HG03439 (cell line): ENCODE measurements around the gene FER1L5.

Source experiments
- ATAC-seq: cut with Tn5 transposase; IDR thresholded peaks from one replicate; pipeline ENCODE4 v1.9.1; 2021; ENCODE audit warnings: mild to moderate bottlenecking, moderate library complexity; ENCODE audit not compliant: unreplicated experiment

Gene FER1L5

DNA sequence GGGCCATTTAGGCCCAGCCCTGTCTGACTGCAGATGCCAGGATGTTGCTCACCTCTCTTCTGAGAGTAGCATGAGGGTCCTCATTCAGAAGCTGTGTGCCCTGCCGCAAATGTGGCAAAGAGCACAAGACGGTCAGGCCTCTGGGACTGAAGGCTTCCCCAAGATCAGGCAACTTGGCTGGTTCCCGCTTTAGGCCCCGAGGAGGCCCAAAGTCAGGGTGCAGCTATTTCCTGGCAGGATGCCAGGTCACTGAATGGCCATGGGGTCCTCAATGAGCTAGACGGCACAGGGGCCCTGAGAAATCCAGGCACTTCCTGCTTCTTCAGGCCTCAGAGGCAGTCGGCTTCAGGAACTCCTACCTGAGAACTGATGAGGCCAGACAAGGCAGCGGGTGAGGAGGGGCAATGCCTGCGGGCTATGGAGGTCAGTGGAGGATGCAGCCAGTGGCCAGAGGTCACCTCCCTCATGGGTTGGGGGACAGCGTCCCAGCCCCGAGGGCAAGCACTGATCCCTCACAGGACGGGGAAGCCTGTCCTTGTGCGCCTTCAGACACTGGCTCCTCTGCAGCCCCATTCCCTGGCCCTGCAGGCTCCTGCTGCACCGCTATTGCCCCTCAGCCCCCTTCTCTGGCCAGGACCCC is 52.4 kb downstream of the FER1L5 start:
- ATAC-seq, result no peak

DNA sequence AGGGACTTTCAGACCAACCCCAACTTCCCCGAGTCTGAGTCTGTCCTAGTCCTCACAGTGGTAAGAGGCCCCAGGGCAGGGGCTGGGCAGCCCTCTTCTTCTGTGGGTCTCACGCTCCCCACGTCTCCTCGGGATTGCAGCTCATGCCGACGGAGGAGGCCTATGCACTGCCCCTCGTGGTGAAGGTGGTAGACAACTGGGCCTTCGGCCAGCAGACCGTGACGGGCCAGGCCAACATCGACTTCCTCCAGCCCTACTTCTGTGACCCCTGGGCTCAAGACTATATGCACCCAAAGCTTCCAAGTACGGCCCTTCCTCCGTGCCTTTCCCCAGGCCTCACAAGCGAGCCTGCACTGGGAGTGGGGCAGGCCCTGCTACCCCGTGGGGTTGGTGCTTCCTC is 53.0 kb downstream of the FER1L5 start:
- ATAC-seq, result no peak

DNA sequence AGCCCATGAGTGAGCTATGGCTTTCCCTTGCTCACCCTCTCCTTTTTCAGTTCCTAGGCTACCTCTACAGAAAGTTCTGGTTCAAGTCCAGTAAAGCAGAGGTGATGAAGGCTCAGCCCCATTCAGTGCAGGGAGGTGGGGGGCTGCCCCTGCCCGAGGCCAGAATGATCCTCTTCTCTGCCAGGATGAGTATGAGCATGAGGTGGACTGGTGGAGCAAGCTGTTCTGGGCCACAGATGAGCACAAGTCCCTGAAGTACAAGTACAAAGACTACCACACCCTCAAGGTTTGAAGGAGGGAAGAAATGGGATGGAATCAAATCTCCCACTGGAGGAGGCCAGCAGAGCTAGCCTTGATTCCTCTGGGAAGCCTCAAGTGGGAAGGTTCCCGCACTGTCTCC is 54.9 kb downstream of the FER1L5 start:
- ATAC-seq, result no peak

DNA sequence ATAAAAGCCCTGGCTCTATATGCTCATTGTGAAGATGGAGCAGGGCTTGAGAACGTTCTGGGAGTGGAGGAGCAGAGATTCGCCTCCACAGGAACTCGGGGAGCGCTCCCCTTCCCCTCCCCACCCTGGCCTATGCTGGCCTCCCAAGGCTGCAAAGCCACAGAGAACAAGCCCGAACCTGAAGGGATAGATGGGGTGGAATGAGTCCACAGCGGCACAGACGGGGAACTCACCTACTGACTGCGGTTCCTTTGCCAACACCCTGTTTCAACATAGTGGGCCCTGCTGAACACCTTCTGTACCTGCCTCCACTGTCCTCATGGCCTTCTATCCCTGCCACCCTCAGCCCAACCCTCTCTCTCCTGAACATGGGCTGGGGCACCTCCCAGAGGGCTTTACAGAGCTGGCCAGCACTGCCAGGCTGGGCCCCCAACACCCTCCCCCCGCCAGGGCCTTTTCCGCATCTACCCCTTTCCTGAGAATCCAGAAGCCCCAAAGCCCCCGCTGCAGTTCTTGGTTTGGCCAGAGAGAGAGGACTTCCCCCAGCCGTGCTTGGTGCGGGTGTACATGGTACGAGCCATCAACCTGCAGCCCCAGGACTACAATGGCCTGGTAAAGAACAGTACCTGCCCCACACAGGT is 55.8 kb downstream of the FER1L5 start:
- no peak for ATAC-seq

GRCh38 chr2:96699021-96699420 is 56.5 kb downstream of the FER1L5 start:
- ATAC-seq, result no peak

- no peak for ATAC-seq
Measured at GRCh38 chr2:96699621-96700020, 57.1 kb downstream of the FER1L5 start.

DNA sequence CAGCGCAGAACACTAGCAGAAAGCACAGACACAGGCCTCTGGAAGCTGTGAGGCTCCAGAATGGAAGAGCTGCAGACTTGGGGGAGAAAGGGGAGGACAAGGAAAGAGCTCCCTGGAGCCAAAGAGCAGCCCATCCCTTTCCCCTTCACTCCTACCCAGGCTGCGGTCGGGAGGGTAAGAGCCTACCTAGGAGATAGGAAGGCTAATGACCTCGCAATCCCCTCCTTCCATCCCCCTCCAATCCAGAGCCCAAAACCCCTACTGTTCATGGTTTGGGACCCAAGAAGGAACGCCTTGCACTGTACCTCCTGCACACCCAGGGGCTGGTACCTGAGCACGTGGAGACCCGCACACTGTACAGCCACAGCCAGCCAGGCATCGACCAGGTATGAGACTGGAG is 57.5 kb downstream of the FER1L5 start:
- no peak for ATAC-seq

DNA sequence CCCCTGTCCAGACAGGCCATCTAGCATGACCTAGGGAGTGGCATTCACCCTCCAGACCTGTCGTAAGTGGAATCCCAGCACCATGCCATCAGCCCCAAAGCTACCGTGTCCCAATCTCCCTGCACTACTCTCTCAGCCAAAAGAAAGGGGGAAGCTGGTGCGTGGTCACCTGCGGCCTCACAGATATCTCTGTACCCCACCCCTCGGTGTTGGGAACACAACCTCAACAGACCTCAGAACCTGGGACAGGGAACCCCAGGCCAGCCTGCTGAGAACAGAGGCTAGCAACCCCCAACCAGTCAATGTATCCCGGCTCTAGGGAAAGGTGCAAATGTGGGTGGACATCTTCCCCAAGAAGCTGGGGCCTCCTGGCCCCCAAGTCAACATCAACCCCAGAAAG is 59.1 kb downstream of the FER1L5 start:
- no peak for ATAC-seq

GRCh38 chr2:96702098-96702785 is 59.7 kb downstream of the FER1L5 start:
- ATAC-seq, result no peak

DNA sequence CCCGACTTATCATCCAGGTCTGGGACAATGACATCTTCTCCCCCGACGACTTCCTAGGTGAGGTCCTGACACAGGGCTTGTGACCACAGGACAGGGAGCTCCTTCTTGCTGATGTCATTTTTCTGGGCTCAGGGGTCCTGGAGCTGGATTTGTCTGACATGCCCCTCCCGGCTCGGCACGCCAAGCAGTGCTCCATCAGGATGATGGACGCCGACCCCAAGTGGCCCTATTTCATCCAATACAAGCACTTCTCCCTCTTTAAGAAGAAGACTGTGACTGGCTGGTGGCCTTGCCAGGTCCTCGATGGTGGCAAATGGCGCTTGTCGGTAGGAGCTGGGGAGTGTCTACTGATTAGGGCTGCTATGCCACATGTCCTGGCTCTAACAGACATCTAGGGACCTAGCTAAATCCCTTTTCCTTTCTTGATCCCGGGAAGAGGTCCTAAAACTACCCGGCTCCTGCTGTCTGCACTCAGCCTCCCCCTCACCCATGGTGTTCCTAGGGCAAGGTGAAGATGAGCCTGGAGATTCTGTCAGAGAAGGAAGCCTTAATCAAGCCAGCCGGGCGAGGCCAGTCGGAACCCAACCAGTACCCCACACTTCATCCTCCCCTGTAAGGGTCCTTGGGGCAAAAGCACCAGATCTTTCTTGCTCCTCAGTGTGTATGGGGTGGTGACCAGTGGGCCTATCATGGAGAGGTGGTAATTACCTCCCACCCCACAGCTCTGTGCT is 60.6 kb downstream of the FER1L5 start:
- no peak for ATAC-seq

GRCh38 chr2:96710985-96711384 is 68.4 kb downstream of the FER1L5 start:
- ATAC-seq, result no peak

DNA sequence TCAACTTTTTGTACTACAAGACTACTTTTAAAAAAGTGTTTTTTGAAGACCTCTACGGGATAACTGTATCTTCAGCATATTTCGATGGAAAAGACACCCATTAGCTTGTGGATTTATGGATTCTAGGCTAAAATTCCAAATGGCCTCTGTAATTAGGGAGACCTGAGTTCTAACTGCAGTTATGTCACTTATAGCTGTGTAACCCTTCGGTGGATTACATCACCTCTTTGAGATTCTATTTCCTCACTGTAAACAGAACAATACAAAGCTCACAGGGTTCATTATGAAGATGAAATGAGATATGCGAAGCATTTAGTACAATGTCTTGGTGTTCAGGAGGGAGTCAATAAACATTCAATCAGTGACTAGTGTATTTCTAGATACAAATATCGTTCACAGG is 73.1 kb downstream of the FER1L5 start:
- no peak for ATAC-seq

DNA sequence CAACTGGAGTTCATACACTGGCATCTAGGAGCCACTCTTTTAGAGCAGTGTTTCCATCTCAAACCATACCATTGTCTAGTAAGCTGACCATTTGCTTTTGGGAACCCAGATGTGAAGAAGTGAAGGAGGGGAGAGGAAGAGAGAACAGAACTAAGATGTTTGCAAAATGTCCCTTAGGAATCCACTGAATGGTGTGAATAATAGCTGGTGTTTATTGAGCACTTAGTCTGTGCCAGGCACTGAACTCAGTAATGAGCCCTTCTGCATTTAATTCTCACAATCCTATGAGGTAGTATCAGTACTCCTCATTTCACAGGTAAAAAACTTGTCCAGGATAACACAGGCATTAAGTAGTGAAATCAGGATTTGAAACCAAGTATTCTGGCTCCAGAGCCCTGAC is 73.8 kb downstream of the FER1L5 start:
- no peak for ATAC-seq

DNA sequence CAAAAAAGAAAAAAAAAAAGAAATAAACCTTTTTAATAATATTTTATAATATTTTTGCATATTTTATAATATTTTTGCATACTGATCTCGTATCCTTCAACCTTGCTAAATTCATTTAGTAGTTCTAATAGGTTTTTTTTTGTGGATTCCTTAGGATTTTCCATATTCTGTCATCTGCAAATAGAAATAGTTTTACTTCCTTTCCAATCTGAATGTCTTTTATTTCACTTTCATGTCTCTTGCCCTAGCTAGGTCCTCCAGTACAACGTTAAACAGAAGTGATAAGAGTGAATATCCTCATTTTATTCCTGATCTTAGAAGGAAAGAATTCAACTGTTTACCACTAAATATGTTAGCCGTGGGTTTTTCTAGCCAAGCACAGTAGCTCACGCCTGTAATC is 83.6 kb downstream of the FER1L5 start:
- ATAC-seq, result no peak

GRCh38 chr2:96727431-96727830 is 84.9 kb downstream of the FER1L5 start:
- ATAC-seq, result no peak

- ATAC-seq, result no peak
Measured at GRCh38 chr2:96729748-96730147, 87.2 kb downstream of the FER1L5 start.

- no peak for ATAC-seq
Measured at GRCh38 chr2:96730212-96730611, 87.6 kb downstream of the FER1L5 start.

DNA sequence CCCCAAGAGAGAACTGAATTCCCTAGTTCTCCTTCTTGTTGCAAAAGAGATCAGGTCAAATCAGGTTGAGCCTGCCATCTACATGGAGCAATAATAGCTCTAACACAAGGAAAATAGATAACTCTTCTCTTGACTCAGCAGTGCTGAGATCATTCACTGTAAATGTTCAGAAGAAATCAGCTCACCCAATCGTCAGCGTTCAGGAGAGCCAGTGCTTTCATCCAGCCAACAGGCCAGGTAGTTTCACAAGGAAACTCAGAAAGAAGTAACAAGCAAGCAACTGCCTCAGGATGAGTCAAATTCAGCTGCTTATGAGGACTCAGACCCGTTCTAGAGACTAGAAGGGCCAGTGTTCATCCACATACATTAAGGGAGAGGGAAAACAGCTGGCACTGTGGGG is 91.4 kb downstream of the FER1L5 start:
- no peak for ATAC-seq

GRCh38 chr2:96734880-96735583 is 92.5 kb downstream of the FER1L5 start:
- no peak for ATAC-seq

GRCh38 chr2:96737251-96737650 is 94.7 kb downstream of the FER1L5 start:
- no peak for ATAC-seq

DNA sequence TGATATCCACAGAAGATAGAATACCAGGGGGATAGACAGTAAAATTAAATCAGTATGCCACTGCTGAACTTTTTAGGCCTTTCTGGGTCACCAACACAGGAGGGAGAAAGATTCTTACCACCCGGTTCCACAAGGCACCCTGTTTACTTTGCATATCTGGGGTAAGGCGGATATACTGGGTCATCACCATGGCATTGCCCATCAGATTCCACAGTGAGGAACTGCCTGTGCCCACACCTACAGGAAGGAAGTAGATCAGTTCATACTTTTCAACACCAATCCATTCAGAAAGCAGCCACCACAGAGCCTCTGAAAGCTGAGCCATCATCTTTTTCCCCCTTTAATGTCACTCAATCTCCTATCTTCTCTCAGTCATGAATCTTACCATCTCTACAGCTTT is 95.3 kb downstream of the FER1L5 start:
- ATAC-seq, result no peak
